WTC11 (cell line): ENCODE data around the gene MMP11. TPM values are rescaled to one million over a fixed set of nuclear protein-coding genes. Genes with fewer than 3 reads are reported as not detected.
A peak's percentile ranks its signal among the peaks of the same experiment; 100 is the strongest.

Experiments
- ATAC-seq: fragments of 200-7000 bp; cut with Tn5 transposase; 2 replicates; pipeline ENCODE4 v1.10.0; 2021; ENCODE audit warnings: mild to moderate bottlenecking, moderate library complexity
- CTCF ChIA-PET: fragments of 300-600 bp; sonication (Branson Sonifier 250); formaldehyde crosslinking; loops from one replicate; lab custom pipeline; 2021; ENCODE audit warnings: antibody characterized with exemption; lab: Charles Lee
- POLR2A ChIA-PET: fragments of 350-600 bp; sonication (Branson Sonifier 250); formaldehyde crosslinking; loops from one replicate; lab custom pipeline; 2021; ENCODE audit warnings: antibody characterized with exemption; lab: Charles Lee
- DNase-seq: peaks from one replicate; pipeline ENCODE4 v3.0.0; 2021; ENCODE audit warnings: low spot score
- H3K27ac Mint-ChIP-seq: 2 replicates; pipeline ENCODE4 v1.8.0; 2021; ENCODE audit warnings: mixed read lengths
- H3K27me3 Mint-ChIP-seq: 2 replicates; pipeline ENCODE4 v1.8.0; 2021; ENCODE audit warnings: low read depth, mild to moderate bottlenecking, moderate library complexity, mixed read lengths
- H3K36me3 Mint-ChIP-seq: 2 replicates; pipeline ENCODE4 v1.8.0; 2021; ENCODE audit warnings: mixed read lengths
- H3K4me1 Mint-ChIP-seq: 2 replicates; pipeline ENCODE4 v1.8.0; 2022; ENCODE audit warnings: mixed read lengths
- H3K4me3 Mint-ChIP-seq: 2 replicates; pipeline ENCODE4 v1.8.0; 2021; ENCODE audit warnings: mild to moderate bottlenecking, moderate library complexity, mixed read lengths
- H3K9me3 Mint-ChIP-seq: 2 replicates; pipeline ENCODE4 v1.8.0; 2021; ENCODE audit warnings: mixed read lengths
- AR ChIP-seq: fragments of 250-450 bp; sonication (Bioruptor Pico); IDR thresholded peaks from 2 replicates; pipeline ENCODE4 v1.9.0; 2021; ENCODE audit warnings: mild to moderate bottlenecking
- ATF1 ChIP-seq: sonication (generic); formaldehyde crosslinking; IDR thresholded peaks from 2 replicates; pipeline ENCODE4 v1.8.1; 2023; ENCODE audit warnings: mild to moderate bottlenecking, moderate library complexity, missing genetic modification reagents
- ATF2 ChIP-seq: sonication (generic); formaldehyde crosslinking; IDR thresholded peaks from 2 replicates; pipeline ENCODE4 v1.8.1; 2022; ENCODE audit warnings: low read depth, missing genetic modification reagents, borderline replicate concordance
- CBFB ChIP-seq: sonication (generic); formaldehyde crosslinking; IDR thresholded peaks from 2 replicates; pipeline ENCODE4 v1.8.1; 2022; ENCODE audit warnings: mild to moderate bottlenecking, low read depth, missing genetic modification reagents
- FOXJ3 ChIP-seq: sonication (generic); formaldehyde crosslinking; IDR thresholded peaks from 2 replicates; pipeline ENCODE4 v1.9.0; 2021; ENCODE audit warnings: missing genetic modification reagents, mild to moderate bottlenecking, borderline replicate concordance
- FOXK1 ChIP-seq: sonication (generic); formaldehyde crosslinking; IDR thresholded peaks from 2 replicates; pipeline ENCODE4 v1.8.0; 2022; ENCODE audit warnings: mild to moderate bottlenecking, moderate library complexity, missing genetic modification reagents
- FOXP1 ChIP-seq: sonication (generic); formaldehyde crosslinking; IDR thresholded peaks from 2 replicates; pipeline ENCODE4 v1.8.0; 2022; ENCODE audit warnings: missing genetic modification reagents, mild to moderate bottlenecking, moderate library complexity, borderline replicate concordance
- HMGXB4 ChIP-seq: sonication (generic); formaldehyde crosslinking; IDR thresholded peaks from 2 replicates; pipeline ENCODE4 v1.8.1; 2023; ENCODE audit warnings: mild to moderate bottlenecking, moderate library complexity, missing genetic modification reagents
- JUN ChIP-seq: sonication (generic); formaldehyde crosslinking; IDR thresholded peaks from 2 replicates; pipeline ENCODE4 v1.8.0; 2023; ENCODE audit warnings: mild to moderate bottlenecking, missing genetic modification reagents
- MLX ChIP-seq: sonication (generic); formaldehyde crosslinking; IDR thresholded peaks from 2 replicates; pipeline ENCODE4 v1.8.1; 2023; ENCODE audit warnings: mild to moderate bottlenecking, missing genetic modification reagents, moderate library complexity
- MYBL2 ChIP-seq: sonication (generic); formaldehyde crosslinking; IDR thresholded peaks from 2 replicates; pipeline ENCODE4 v1.8.1; 2023; ENCODE audit warnings: mild to moderate bottlenecking, moderate library complexity, missing genetic modification reagents
- PRRX2 ChIP-seq: fragments of 250-450 bp; sonication (Bioruptor Pico); IDR thresholded peaks from 2 replicates; pipeline ENCODE4 v1.8.0; 2021; ENCODE audit warnings: mild to moderate bottlenecking
- SMAD3 ChIP-seq: sonication (generic); formaldehyde crosslinking; IDR thresholded peaks from 2 replicates; pipeline ENCODE4 v1.8.0; 2022; ENCODE audit warnings: missing genetic modification reagents, mild to moderate bottlenecking, borderline replicate concordance
- STAT6 ChIP-seq: sonication (generic); formaldehyde crosslinking; conservative IDR thresholded peaks from 2 replicates; pipeline ENCODE4 v1.8.1; 2023; ENCODE audit warnings: mild to moderate bottlenecking, low read depth, missing genetic modification reagents, moderate library complexity
- TCF7 ChIP-seq: sonication (generic); formaldehyde crosslinking; IDR thresholded peaks from 2 replicates; pipeline ENCODE4 v1.8.0; 2022; ENCODE audit warnings: mild to moderate bottlenecking, low read depth, missing genetic modification reagents, moderate library complexity
- ZNF219 ChIP-seq: sonication (generic); formaldehyde crosslinking; IDR thresholded peaks from 2 replicates; pipeline ENCODE4 v1.8.0; 2023; ENCODE audit warnings: missing genetic modification reagents, mild to moderate bottlenecking, borderline replicate concordance
- ZNF532 ChIP-seq: fragments of 250-450 bp; sonication (Bioruptor Pico); IDR thresholded peaks from 2 replicates; pipeline ENCODE4 v1.9.0; 2021; ENCODE audit warnings: mild to moderate bottlenecking, borderline replicate concordance
- ZSCAN18 ChIP-seq: fragments of 250-450 bp; sonication (Bioruptor Pico); IDR thresholded peaks from 2 replicates; pipeline ENCODE4 v2.1.2; 2022; ENCODE audit warnings: mild to moderate bottlenecking, moderate library complexity
- total RNA-seq: library from RNA; stranded (reverse); gene quantifications from 3 replicates; pipeline ENCODE4 v1.2.3, GENCODE V29; 2021

The MMP11 gene
- total RNA-seq, 1 experiment from 2014 or later: 16.5 TPM

GRCh38 chr22:23755711-23756110 lies 16.9 kb upstream of the MMP11 start (continued):
- TF ChIP-seq HMGXB4 (CRISPR knock-in tag) (no peak), MYBL2 (CRISPR knock-in tag) (no peak), MLX (CRISPR knock-in tag) (no peak), FOXP1 (CRISPR knock-in tag) (no peak), ZNF219 (CRISPR knock-in tag) (no peak)

- Mint-ChIP-seq H3K4me3 (no peak overlapping the region), H3K4me1 (peaks cover 18% of the 10 kb centered on the region), H3K27me3 (peaks cover 5% of the 10 kb centered on the region), H3K9me3 (no peaks in the 10 kb centered on the region), H3K27ac (peak overlapping the region; percentile 17; the same call in 1 of the 2 replicates), H3K36me3 (no peaks in the 10 kb centered on the region)
- ChIA-PET CTCF (interaction anchor here (0.9 to 1.1 kb wide), 2 partner anchors 12 to 93 kb away, joined by 3 read pairs; no protein-coding TSS in a partner anchor), POLR2A (interaction anchor here (0.7 kb wide), 2 partner anchors 100 to 1859 kb away, joined by 3 read pairs; no protein-coding TSS in a partner anchor)
- ATAC-seq (peak; percentile 42), DNase-seq (no peak)
- TF ChIP-seq ATF1 (CRISPR knock-in tag) (no peak), SMAD3 (CRISPR knock-in tag) (no peak), PRRX2 (CRISPR knock-in tag) (no peak), FOXP1 (CRISPR knock-in tag) (no peak), FOXJ3 (CRISPR knock-in tag) (no peak), AR (CRISPR knock-in tag) (no peak), ZNF532 (CRISPR knock-in tag) (no peak), ATF2 (CRISPR knock-in tag) (no peak), FOXK1 (CRISPR knock-in tag) (no peak), HMGXB4 (CRISPR knock-in tag) (no peak), JUN (no peak), ZSCAN18 (CRISPR knock-in tag) (no peak), TCF7 (CRISPR knock-in tag) (no peak), CBFB (CRISPR knock-in tag) (no peak), STAT6 (CRISPR knock-in tag) (no peak)
Measured at GRCh38 chr22:23756891-23757290, 15.8 kb upstream of the MMP11 start.
